Thoracic aorta (tissue), 2 donors: ENCODE measurements around the gene DNAL1. TPM values are rescaled to one million over a fixed set of nuclear protein-coding genes. Genes with fewer than 3 reads are reported as not detected.

Experiments used
- ATAC-seq: fragments of 150-250 bp; one replicate; pipeline ENCODE4 v1.8.0; 2017; ENCODE audit warnings: low read depth; ENCODE audit not compliant: insufficient number of reproducible peaks, low FRiP score
- DNase-seq: peaks from one replicate; pipeline ENCODE4 v3.0.0-alpha.2; 2020; ENCODE audit warnings: low spot score
- H3K27ac ChIP-seq, 2 donors: fragments of 200-600 bp; sonication (generic); 1 replicate in 1 of 2; 2 replicates in 1 of 2; pipeline ENCODE4 v1.5.1; 2016; ENCODE audit warnings: mild to moderate bottlenecking in 2 of 2, moderate library complexity in 2 of 2
- H3K27me3 ChIP-seq: fragments of 200-600 bp; sonication (generic); replicated peaks from 2 replicates; pipeline ENCODE4 v1.6.0; 2016; ENCODE audit warnings: mild to moderate bottlenecking; ENCODE audit not compliant: insufficient read depth
- H3K36me3 ChIP-seq: fragments of 200-600 bp; sonication (generic); one replicate; pipeline ENCODE4 v1.5.1; 2016
- H3K4me1 ChIP-seq, 2 donors: fragments of 200-600 bp; sonication (generic); 1 replicate in 1 of 2; 2 replicates in 1 of 2; pipeline versions ENCODE4 v1.5.1 to v1.6.0; 2016; ENCODE audit warnings: low read depth in 2 of 2, mild to moderate bottlenecking in 1 of 2; ENCODE audit not compliant: control insufficient read depth in 1 of 2
- H3K4me3 ChIP-seq: fragments of 200-600 bp; sonication (generic); 2 replicates; pipeline ENCODE4 v1.5.1; 2016; ENCODE audit warnings: mild to moderate bottlenecking
- H3K9me3 ChIP-seq: fragments of 200-600 bp; sonication (generic); 2 replicates; pipeline ENCODE4 v1.5.1; 2016
- CTCF ChIP-seq: fragments of 200-600 bp; sonication (generic); IDR thresholded peaks from one replicate; pipeline ENCODE4 v1.5.1; 2019; ENCODE audit warnings: antibody characterized with exemption
- total RNA-seq, 2 donors: library from RNA; depleted of rRNA; stranded (reverse); fragments of >200 nt; gene quantifications; one replicate each; pipeline versions ENCODE4 v1.1.0 to v1.2.3, GENCODE V29; 2016

The DNAL1 gene
- total RNA-seq, 2 donors from 2014 or later = 13.0 to 20.7 TPM

GRCh38 chr14:73723797-73724661 lies 79.2 kb downstream of the DNAL1 start:
- H3K4me3 ChIP-seq = peak overlapping the region; percentile 50
- no peaks in the 10 kb centered on the region for H3K9me3 ChIP-seq
- TF ChIP-seq CTCF = no peak
- H3K4me1 ChIP-seq = peaks cover 27 to 48% of the 10 kb centered on the region in 2 donors
- peaks cover 61% of the 10 kb centered on the region for H3K36me3 ChIP-seq
- H3K27me3 ChIP-seq = no peaks in the 10 kb centered on the region
- peak; percentile 84 for ATAC-seq
- peak; percentile 73 for DNase-seq
- peak overlapping the region; percentile 79 to 86 for H3K27ac ChIP-seq

- ATAC-seq (no peak), DNase-seq (no peak)
- Histone ChIP-seq H3K27ac (peak overlapping the region; percentile 79 to 86), H3K36me3 (peaks cover 61% of the 10 kb centered on the region), H3K27me3 (no peaks in the 10 kb centered on the region), H3K4me3 (no peak overlapping the region), H3K9me3 (no peaks in the 10 kb centered on the region), H3K4me1 (peaks cover 27 to 49% of the 10 kb centered on the region in 2 donors)
- no peak for TF ChIP-seq CTCF
These were observed 79.9 kb downstream of the DNAL1 start for GRCh38 chr14:73724696-73725095.

DNA sequence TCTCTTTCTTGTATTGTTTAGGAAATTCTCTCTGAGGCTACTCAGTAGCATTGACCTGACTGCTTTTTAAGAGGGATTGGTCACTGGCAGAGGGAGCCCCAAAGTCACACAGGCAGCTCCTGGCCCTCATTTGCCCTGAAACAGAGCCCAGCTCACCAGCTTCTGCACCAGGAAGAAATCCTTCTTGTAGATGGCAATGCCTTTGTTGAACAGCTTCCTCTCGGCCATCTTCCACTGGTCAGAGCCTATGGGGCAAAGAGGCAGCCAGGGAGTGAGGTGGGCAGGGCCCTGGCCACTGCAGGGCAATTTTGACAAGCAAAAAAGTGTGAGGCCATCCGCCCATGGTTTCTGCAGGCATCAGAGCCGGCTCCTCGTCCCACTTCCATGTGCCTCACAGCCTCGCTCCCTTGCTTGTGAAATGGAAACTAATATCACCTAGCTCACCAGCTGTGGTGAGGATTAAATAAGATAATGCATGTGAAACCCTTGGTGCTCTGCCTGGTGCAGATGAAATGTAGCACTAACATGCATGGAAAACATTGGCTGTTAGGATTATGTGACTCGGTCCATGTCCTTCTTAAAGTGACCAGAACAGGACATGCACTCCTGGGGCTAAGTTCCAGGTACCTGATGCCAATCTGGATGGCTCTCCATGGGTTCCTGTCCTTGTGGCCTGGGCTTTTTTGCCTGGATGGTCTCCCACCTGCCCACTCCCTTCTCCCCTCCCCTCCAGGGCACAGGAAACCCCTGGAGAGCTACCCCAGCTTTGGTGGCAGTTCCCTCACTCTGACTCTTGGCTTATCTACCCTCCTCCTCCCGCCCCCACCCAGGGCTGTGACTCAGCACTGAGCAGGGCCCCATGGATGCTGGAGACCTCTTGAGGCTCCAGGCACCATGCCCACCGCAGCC lies 80.6 kb downstream of the DNAL1 start:
- H3K9me3 ChIP-seq = no peaks in the 10 kb centered on the region
- H3K4me3 ChIP-seq = no peak overlapping the region
- H3K27me3 ChIP-seq = no peaks in the 10 kb centered on the region
- peaks cover 27 to 49% of the 10 kb centered on the region in 2 donors for H3K4me1 ChIP-seq
- ATAC-seq (no peak), DNase-seq (no peak)
- TF ChIP-seq CTCF = no peak
- H3K36me3 ChIP-seq = peaks cover 57% of the 10 kb centered on the region
- H3K27ac ChIP-seq = peak overlapping the region; percentile 79 to 86

DNA sequence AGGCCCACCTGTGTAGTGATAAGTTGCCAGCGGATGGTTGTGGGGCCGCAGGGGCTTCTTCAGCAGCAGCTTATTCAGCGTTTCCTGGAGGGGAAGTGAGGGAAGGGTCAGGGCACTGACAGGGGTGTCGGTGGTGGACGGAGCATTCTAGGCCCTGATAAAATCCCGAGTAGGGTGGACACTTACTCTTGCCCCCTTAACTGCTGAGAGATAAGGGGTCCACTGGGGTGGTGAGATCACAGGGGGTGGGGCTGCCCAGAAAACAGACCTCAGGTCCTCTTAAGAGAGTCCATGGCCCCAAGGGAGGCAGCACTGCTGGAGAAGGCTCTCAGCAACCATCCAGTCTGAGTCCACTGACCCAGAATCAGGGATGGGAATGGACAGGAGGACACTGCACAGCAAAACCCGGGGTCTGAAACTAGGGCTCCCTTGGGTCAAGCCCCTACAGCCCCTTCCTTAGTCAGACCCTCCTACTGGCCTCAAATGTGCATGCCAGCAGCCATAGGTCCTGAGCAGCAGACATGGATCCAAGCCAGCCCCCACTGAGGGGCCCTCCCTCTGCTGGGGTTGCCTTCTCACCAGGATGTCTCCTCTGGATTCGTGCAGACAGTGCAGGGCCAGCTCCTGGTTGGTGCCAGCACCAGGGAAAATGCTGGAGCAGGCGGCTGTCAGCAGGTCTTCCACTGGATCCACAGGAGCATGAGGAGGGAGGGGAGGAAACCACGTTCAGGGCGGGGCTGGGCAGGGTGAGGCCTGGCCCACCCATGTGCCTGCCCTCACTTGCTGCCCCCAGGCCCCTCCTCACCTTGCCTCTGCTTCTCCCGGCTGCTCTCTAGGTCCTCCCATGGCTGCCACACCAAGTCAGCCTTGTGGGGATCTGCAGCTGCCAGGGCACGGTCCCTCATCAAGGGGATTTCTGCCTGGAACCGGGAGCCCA lies 81.5 kb downstream of the DNAL1 start:
- peaks cover 27 to 49% of the 10 kb centered on the region in 2 donors for H3K4me1 ChIP-seq
- no peak for ATAC-seq
- no peak for TF ChIP-seq CTCF
- H3K4me3 ChIP-seq = no peak overlapping the region
- H3K9me3 ChIP-seq = no peaks in the 10 kb centered on the region
- peak overlapping the region; percentile 79 to 86 for H3K27ac ChIP-seq
- DNase-seq = no peak
- peaks cover 48% of the 10 kb centered on the region for H3K36me3 ChIP-seq
- no peaks in the 10 kb centered on the region for H3K27me3 ChIP-seq
